ENCODE measurements around the gene PSME4.

GRCh38 chr2:53964257-53964952, 6.4 kb downstream of the PSME4 start:
- TF ChIP-seq CTCF (IDR thresholded peaks at IDR 0.05; ENCODE audit: insufficient read depth, low read length) (no peak), SPI1 (IDR thresholded peaks at IDR 0.05; ENCODE audit: borderline replicate concordance, low read depth) (peak; percentile 60; the same call in 1 of the 2 replicates), REST (IDR thresholded peaks at IDR 0.05; ENCODE audit: insufficient replicate concordance, low read depth) (no peak)
